MCF 10A (cell line): Measurements from ENCODE around the gene SH3BGRL. TPM values are rescaled to one million over a fixed set of nuclear protein-coding genes. Genes with fewer than 3 reads are reported as not detected.

Experiments used
- BruUV-seq: library from RNA; stranded (reverse); fragments of 400-500 nt; replicated peaks from 2 replicates; lab custom pipeline; 2021; lab: Mats Ljungman, UMichigan
- CTCF ChIA-PET: fragments of 300-600 bp; sonication (Branson Sonifier 250); formaldehyde crosslinking; extraction: SDS; loops from one replicate; lab custom pipeline; 2021; ENCODE audit warnings: antibody characterized with exemption, inconsistent platforms; lab: Yijun Ruan, JAX
- POLR2A ChIA-PET: fragments of 300-600, 350-650 bp; sonication (Branson Sonifier 250); formaldehyde crosslinking; extraction: SDS; loops from one replicate; lab custom pipeline; 2020; ENCODE audit warnings: antibody characterized with exemption, inconsistent platforms; lab: Yijun Ruan, JAX
- DNase-seq: peaks from one replicate; pipeline ENCODE4 v3.0.0-alpha.2; 2018; ENCODE audit not compliant: unreplicated experiment
- H3K27ac Mint-ChIP-seq: one replicate; pipeline ENCODE4 v1.8.0; 2022; ENCODE audit warnings: mild to moderate bottlenecking, low read depth, mixed read lengths; ENCODE audit not compliant: unreplicated experiment
- H3K27me3 Mint-ChIP-seq: one replicate; pipeline ENCODE4 v1.8.0; 2022; ENCODE audit warnings: mixed read lengths; ENCODE audit not compliant: insufficient read depth, unreplicated experiment
- H3K36me3 Mint-ChIP-seq: one replicate; pipeline ENCODE4 v1.8.0; 2022; ENCODE audit warnings: mild to moderate bottlenecking, moderate library complexity, mixed read lengths; ENCODE audit not compliant: insufficient read depth, unreplicated experiment
- H3K4me1 Mint-ChIP-seq: one replicate; pipeline ENCODE4 v1.8.0; 2022; ENCODE audit warnings: mixed read lengths; ENCODE audit not compliant: insufficient read depth, unreplicated experiment
- H3K4me3 Mint-ChIP-seq: one replicate; pipeline ENCODE4 v1.8.0; 2022; ENCODE audit warnings: mild to moderate bottlenecking, moderate library complexity, mixed read lengths; ENCODE audit not compliant: unreplicated experiment
- H3K9me3 Mint-ChIP-seq: one replicate; pipeline ENCODE4 v1.8.0; 2022; ENCODE audit warnings: mixed read lengths; ENCODE audit not compliant: unreplicated experiment
- intact Hi-C: fragments of 100-400 bp; cut with micrococcal nuclease; formaldehyde crosslinking; loops from 2 replicates; pipeline ENCODE4 v1.14.1; 2022
- total RNA-seq: library from RNA; stranded (reverse); gene quantifications from 2 replicates; pipeline ENCODE4 v1.2.3, GENCODE V29; 2022
- TF ChIP-seq, protein P1 (sequence below): fragments of 200-600 bp; IDR thresholded peaks from one replicate; pipeline ENCODE4 v1.8.0; 2022; ENCODE audit warnings: antibody characterized with exemption, mild to moderate bottlenecking; ENCODE audit not compliant: unreplicated experiment

Gene SH3BGRL
- total RNA-seq, 1 experiment from 2014 or later, result 53.4 TPM

- ChIA-PET CTCF (no interaction called here), POLR2A (interaction anchor here (0.8 to 5.3 kb wide), 4 partner anchors 9 to 451 kb away, joined by 4 to 55 read pairs (median 4); partner anchors contain the start of genes HMGN5 and SH3BGRL)
- no peaks in the 10 kb centered on the region for H3K36me3 Mint-ChIP-seq
- H3K4me3 Mint-ChIP-seq, result peak overlapping the region; percentile 49
- peak overlapping the region; percentile 86 for H3K27ac Mint-ChIP-seq
- BruUV-seq, result no TSS peak
- TF ChIP-seq, protein P1, sequence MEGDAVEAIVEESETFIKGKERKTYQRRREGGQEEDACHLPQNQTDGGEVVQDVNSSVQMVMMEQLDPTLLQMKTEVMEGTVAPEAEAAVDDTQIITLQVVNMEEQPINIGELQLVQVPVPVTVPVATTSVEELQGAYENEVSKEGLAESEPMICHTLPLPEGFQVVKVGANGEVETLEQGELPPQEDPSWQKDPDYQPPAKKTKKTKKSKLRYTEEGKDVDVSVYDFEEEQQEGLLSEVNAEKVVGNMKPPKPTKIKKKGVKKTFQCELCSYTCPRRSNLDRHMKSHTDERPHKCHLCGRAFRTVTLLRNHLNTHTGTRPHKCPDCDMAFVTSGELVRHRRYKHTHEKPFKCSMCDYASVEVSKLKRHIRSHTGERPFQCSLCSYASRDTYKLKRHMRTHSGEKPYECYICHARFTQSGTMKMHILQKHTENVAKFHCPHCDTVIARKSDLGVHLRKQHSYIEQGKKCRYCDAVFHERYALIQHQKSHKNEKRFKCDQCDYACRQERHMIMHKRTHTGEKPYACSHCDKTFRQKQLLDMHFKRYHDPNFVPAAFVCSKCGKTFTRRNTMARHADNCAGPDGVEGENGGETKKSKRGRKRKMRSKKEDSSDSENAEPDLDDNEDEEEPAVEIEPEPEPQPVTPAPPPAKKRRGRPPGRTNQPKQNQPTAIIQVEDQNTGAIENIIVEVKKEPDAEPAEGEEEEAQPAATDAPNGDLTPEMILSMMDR, result no peak
- DNase-seq, result peak; percentile 41
- intact Hi-C loops, result loop anchor here (1.0 kb wide), 1 partner anchor 59 kb away; the partner anchor contains the start of gene HMGN5
- H3K27me3 Mint-ChIP-seq, result no peaks in the 10 kb centered on the region
- peaks cover 16% of the 10 kb centered on the region for H3K4me1 Mint-ChIP-seq
- H3K9me3 Mint-ChIP-seq, result no peaks in the 10 kb centered on the region
Observed at GRCh38 chrX:81259714-81260395, 58.0 kb downstream of the SH3BGRL start.

DNA sequence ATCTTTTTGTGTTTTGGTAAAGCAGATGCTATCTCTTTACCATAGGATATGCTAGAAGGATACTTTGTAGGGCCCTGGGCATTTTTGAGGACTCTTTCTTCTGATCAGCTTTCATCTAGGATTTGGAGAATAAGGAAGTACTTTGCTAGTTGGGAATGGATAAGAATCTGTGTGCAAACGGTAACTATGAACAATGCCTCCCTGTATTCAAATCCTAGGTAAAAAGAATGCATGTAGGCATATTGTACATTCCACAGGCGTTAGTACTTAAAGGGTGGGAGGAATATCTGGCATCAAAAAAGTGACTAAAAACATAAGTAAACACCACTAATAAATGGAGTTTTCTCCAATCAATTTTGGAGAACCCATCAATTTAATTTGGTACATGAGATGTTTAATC, 59.7 kb downstream of the SH3BGRL start:
- intact Hi-C loops, result no loop called here
- no peaks in the 10 kb centered on the region for H3K27me3 Mint-ChIP-seq

GRCh38 chrX:81263059-81263458, 61.2 kb downstream of the SH3BGRL start:
- Mint-ChIP-seq H3K36me3 (no peaks in the 10 kb centered on the region), H3K9me3 (no peaks in the 10 kb centered on the region), H3K4me1 (peaks cover 16% of the 10 kb centered on the region), H3K27me3 (no peaks in the 10 kb centered on the region), H3K27ac (peak overlapping the region; percentile 86), H3K4me3 (peak overlapping the region; percentile 16)
- no TSS peak for BruUV-seq
- CTCF ChIA-PET, result interaction anchor here (0.6 to 0.7 kb wide), 2 partner anchors 17 to 385 kb away, joined by 3 to 4 read pairs; no protein-coding TSS in a partner anchor
- intact Hi-C loops, result no loop called here
- POLR2A ChIA-PET, result interaction anchor here (0.7 to 5.3 kb wide), 3 partner anchors 58 to 581 kb away, joined by 3 to 55 read pairs (median 4); partner anchors contain the start of genes HMGN5 and SH3BGRL
- no peak for DNase-seq
- TF ChIP-seq, protein P1, result no peak

More for the DNA sequence above, 59.7 kb downstream of the SH3BGRL start:
- H3K36me3 Mint-ChIP-seq, result no peaks in the 10 kb centered on the region
- POLR2A ChIA-PET, result interaction anchor here (1.8 to 5.3 kb wide), 2 partner anchors 17 to 59 kb away, joined by 4 to 55 read pairs; partner anchors contain the start of genes HMGN5 and SH3BGRL
- DNase-seq, result peak; percentile 2
- no TSS peak for BruUV-seq
- CTCF ChIA-PET, result interaction anchor here (0.7 kb wide), 1 partner anchor 15 kb away, joined by 4 read pairs; no protein-coding TSS in a partner anchor
- H3K4me1 Mint-ChIP-seq, result peaks cover 16% of the 10 kb centered on the region
- no peaks in the 10 kb centered on the region for H3K9me3 Mint-ChIP-seq
- H3K4me3 Mint-ChIP-seq, result peak overlapping the region; percentile 31
- peak overlapping the region; percentile 86 for H3K27ac Mint-ChIP-seq
- TF ChIP-seq, protein P1, result no peak

DNA sequence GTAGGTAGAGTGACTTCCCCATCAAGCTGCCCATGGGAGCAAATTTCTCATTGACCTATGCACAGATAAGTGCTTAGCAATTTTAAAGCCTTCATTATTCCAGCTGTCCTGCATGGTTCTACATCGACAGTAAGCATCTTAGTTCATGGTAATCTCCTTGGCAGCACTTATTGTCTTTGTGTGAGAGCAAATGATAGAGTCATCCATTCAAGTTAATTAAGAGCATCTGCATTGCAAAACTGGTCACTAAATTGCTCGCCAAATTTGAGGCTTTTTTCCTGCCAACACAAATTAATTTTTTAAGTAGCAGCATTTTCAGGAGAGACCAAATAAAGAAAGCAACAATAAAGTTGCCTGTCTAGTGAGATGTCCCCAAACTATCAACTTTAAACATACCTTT, 76.7 kb downstream of the SH3BGRL start:
- BruUV-seq, result no TSS peak
- Mint-ChIP-seq H3K27me3 (no peaks in the 10 kb centered on the region), H3K4me3 (no peak overlapping the region), H3K27ac (no peak overlapping the region), H3K4me1 (no peaks in the 10 kb centered on the region), H3K9me3 (peaks cover 28% of the 10 kb centered on the region), H3K36me3 (peaks cover 36% of the 10 kb centered on the region)
- DNase-seq, result no peak
- intact Hi-C loops, result no loop called here
- CTCF ChIA-PET, result no interaction called here
- POLR2A ChIA-PET, result no interaction called here
- TF ChIP-seq, protein P1, result no peak
